Testis (tissue), 2 donors: ENCODE measurements around the gene SPINK9.

ENCODE experiments used
- CTCF ChIP-seq, 3 experiments: fragments of 450-650 bp in 2 of 3; fragments of 200-600 bp in 1 of 3; sonication (generic) in 1 of 3; IDR thresholded peaks; one replicate each; pipeline ENCODE4 v1.5.1; 2016 to 2019; ENCODE audit warnings: antibody characterized with exemption in 3 of 3, mild to moderate bottlenecking in 2 of 3, moderate library complexity in 1 of 3
- POLR2A ChIP-seq: fragments of 450-650 bp; IDR thresholded peaks from one replicate; pipeline ENCODE4 v1.6.1; 2017; ENCODE audit warnings: antibody characterized with exemption, mild to moderate bottlenecking, moderate library complexity

- no peak for TF ChIP-seq CTCF (IDR thresholded peaks at IDR 0.05)
- TF ChIP-seq POLR2A: no peak
Observed at GRCh38 chr5:148372166-148372725, 36.9 kb downstream of the SPINK9 start.
